Lung (tissue), 12 donors: ENCODE data around the gene FBXO41. TPM values are rescaled to one million over a fixed set of nuclear protein-coding genes. Genes with fewer than 3 reads are reported as not detected.

ENCODE experiments used
- ATAC-seq: fragments of 200-7000 bp; cut with Tn5 transposase; one replicate; pipeline ENCODE4 v1.9.1; 2020; ENCODE audit warnings: moderate number of reproducible peaks; ENCODE audit not compliant: insufficient read depth, low FRiP score
- DNase-seq, 3 donors: peaks; one replicate each; pipeline ENCODE4 v3.0.0-alpha.2; 2013 to 2017
- H3K27ac ChIP-seq, 2 donors: one replicate each; pipeline ENCODE4 v1.5.1; 2013; ENCODE audit warnings: mild to moderate bottlenecking in 2 of 2, moderate library complexity in 2 of 2, control low read depth in 1 of 2, inconsistent platforms in 1 of 2, low read depth in 1 of 2, low read length in 1 of 2
- H3K27me3 ChIP-seq, 3 donors: one replicate each; pipeline ENCODE4 v1.5.1; 2013; ENCODE audit warnings: low read length in 2 of 3; ENCODE audit not compliant: control insufficient read depth in 3 of 3, insufficient read depth in 3 of 3
- H3K36me3 ChIP-seq, 4 donors: one replicate each; pipeline ENCODE4 v1.5.1; 2013; ENCODE audit warnings: low read length in 4 of 4, mild to moderate bottlenecking in 1 of 4, moderate library complexity in 1 of 4; ENCODE audit not compliant: control insufficient read depth in 4 of 4, insufficient read depth in 4 of 4
- H3K4me1 ChIP-seq, 5 donors: one replicate each; pipeline ENCODE4 v1.5.1; 2013; ENCODE audit warnings: low read length in 5 of 5, mild to moderate bottlenecking in 2 of 5, moderate library complexity in 1 of 5; ENCODE audit not compliant: control insufficient read depth in 5 of 5, insufficient read depth in 5 of 5
- H3K4me3 ChIP-seq: one replicate; pipeline ENCODE4 v1.5.1; 2013; ENCODE audit warnings: mild to moderate bottlenecking, control low read depth, moderate library complexity
- H3K9ac ChIP-seq, 2 donors: one replicate each; pipeline ENCODE4 v1.5.1; 2013; ENCODE audit warnings: low read length in 2 of 2, control low read depth in 1 of 2; ENCODE audit not compliant: insufficient read depth in 1 of 2
- H3K9me3 ChIP-seq, 4 donors: one replicate each; pipeline ENCODE4 v1.5.1; 2013; ENCODE audit warnings: low read length in 3 of 4, mild to moderate bottlenecking in 1 of 4, moderate library complexity in 1 of 4; ENCODE audit not compliant: control insufficient read depth in 4 of 4, insufficient read depth in 3 of 4
- CTCF ChIP-seq: IDR thresholded peaks from 2 replicates; pipeline ENCODE4 v1.5.1; 2012; ENCODE audit warnings: mild to moderate bottlenecking; ENCODE audit errors: control extremely low read depth, extremely low read depth
- WGBS, 2 donors: extraction: QIAGEN DNeasy Blood & Tissue Kit; methylation state at CpG; one replicate each; pipeline ENCODE4 v1.1.7; 2013; 5-methylcytosine and 5-hydroxymethylcytosine counted together
- polyA plus RNA-seq, 2 donors: library from polyadenylated mRNA; stranded (reverse); fragments of 200-250 nt; gene quantifications; one replicate each; pipeline ENCODE4 v1.2.1, GENCODE V29; 2013
- total RNA-seq, 2 donors: library from RNA; depleted of rRNA in 1 of 2; stranded (reverse); fragments of >200 nt in 1 of 2; gene quantifications; one replicate each; pipeline ENCODE4 v1.2.1, GENCODE V29; 2014 to 2021
- donor health status: control.
- donor health status: control.
- donor health status: Bipolar disorder and iron deficiency.
- donor health status: healthy.
- donor health status: DM: yes; HTN: yes; CAD: no.

Gene FBXO41
- total and polyA plus RNA-seq, 4 donors = 0.93 to 5.0 (median 1.7) TPM

- no peak for DNase-seq
- H3K4me3 ChIP-seq = no peak overlapping the region
- 96 to 97% methylated on average over 9 of the region's 9 CpGs for WGBS, 2 donors
Measured at GRCh38 chr2:73258913-73259215, 25.4 kb downstream of the FBXO41 start.

GRCh38 chr2:73258186-73258912, 25.9 kb downstream of the FBXO41 start:
- Histone ChIP-seq H3K9ac (no peak overlapping the region), H3K4me1 (peaks cover 0 to 3% (median 0%) of the 10 kb centered on the region in 5 donors), H3K4me3 (no peak overlapping the region), H3K36me3 (peaks cover 3 to 12% (median 11%) of the 10 kb centered on the region in 4 donors), H3K27ac (no peak overlapping the region), H3K27me3 (no peaks in the 10 kb centered on the region), H3K9me3 (no peaks in the 10 kb centered on the region)
- DNase-seq = no peak
- TF ChIP-seq CTCF = no peak
- no peak for ATAC-seq
- 91 to 92% methylated on average over 8 of the region's 8 CpGs for WGBS, 2 donors

More at GRCh38 chr2:73258913-73259215, 25.4 kb downstream of the FBXO41 start:
- peaks cover 0 to 3% (median 0%) of the 10 kb centered on the region in 5 donors for H3K4me1 ChIP-seq
- no peak for ATAC-seq
- no peak overlapping the region for H3K9ac ChIP-seq
- H3K27me3 ChIP-seq = no peaks in the 10 kb centered on the region
- peaks cover 0 to 11% (median 7%) of the 10 kb centered on the region in 4 donors for H3K36me3 ChIP-seq
- no peak for TF ChIP-seq CTCF
- H3K9me3 ChIP-seq = no peaks in the 10 kb centered on the region
- H3K27ac ChIP-seq = no peak overlapping the region

- 49 to 60% methylated on average over 10 of the region's 10 CpGs for WGBS, 2 donors
- Histone ChIP-seq H3K9me3 (no peaks in the 10 kb centered on the region), H3K4me1 (peaks cover 0 to 3% (median 0%) of the 10 kb centered on the region in 5 donors), H3K9ac (no peak overlapping the region), H3K36me3 (peaks cover 8 to 20% (median 16%) of the 10 kb centered on the region in 4 donors), H3K27me3 (no peaks in the 10 kb centered on the region), H3K4me3 (no peak overlapping the region), H3K27ac (no peak overlapping the region)
- DNase-seq = no peak
- ATAC-seq = no peak
- TF ChIP-seq CTCF = no peak
Measured at GRCh38 chr2:73257425-73258125, 26.7 kb downstream of the FBXO41 start.
